SJSA1 (cell line): ENCODE measurements around the gene CDC5L. TPM values are rescaled to one million over a fixed set of nuclear protein-coding genes. Genes with fewer than 3 reads are reported as not detected.

Experiments
- DNase-seq, 2 experiments: peaks; one replicate each; pipeline ENCODE4 v3.0.0-alpha.2; 2015 to 2020; ENCODE audit warnings: low spot score in 2 of 2, low read depth in 1 of 2
- H3K27ac ChIP-seq: fragments of 250-450 bp; sonication (Bioruptor Pico); 2 replicates; pipeline ENCODE4 v1.5.1; 2020; ENCODE audit warnings: mild to moderate bottlenecking, moderate library complexity
- H3K27me3 ChIP-seq: fragments of 250-450 bp; sonication (Bioruptor Pico); replicated peaks from 2 replicates; pipeline ENCODE4 v1.5.1; 2020; ENCODE audit warnings: mild to moderate bottlenecking, moderate library complexity
- H3K36me3 ChIP-seq: fragments of 250-450 bp; sonication (Bioruptor Pico); 2 replicates; pipeline ENCODE4 v1.5.1; 2020; ENCODE audit warnings: mild to moderate bottlenecking
- H3K4me1 ChIP-seq: fragments of 250-450 bp; sonication (Bioruptor Pico); replicated peaks from 2 replicates; pipeline ENCODE4 v1.6.1; 2021; ENCODE audit warnings: mild to moderate bottlenecking
- H3K4me3 ChIP-seq: fragments of 250-450 bp; sonication (Bioruptor Pico); 2 replicates; pipeline ENCODE4 v1.5.1; 2020; ENCODE audit warnings: mild to moderate bottlenecking
- H3K9me3 ChIP-seq: fragments of 250-450 bp; sonication (Bioruptor Pico); replicated peaks from 2 replicates; pipeline ENCODE4 v1.5.1; 2020; ENCODE audit warnings: mild to moderate bottlenecking
- total RNA-seq: library from RNA; depleted of rRNA; stranded (reverse); fragments of >200 nt; shearing (Covaris generic); gene quantifications from 2 replicates; pipeline ENCODE4 v1.2.3, GENCODE V29; 2014

The CDC5L gene
- total RNA-seq, 1 experiment from 2014 or later, result 41.2 TPM

GRCh38 chr6:44410363-44410762 is 22.9 kb downstream of the CDC5L start:
- H3K27me3 ChIP-seq, result no peaks in the 10 kb centered on the region
- H3K4me1 ChIP-seq, result no peaks in the 10 kb centered on the region
- H3K4me3 ChIP-seq, result no peak overlapping the region
- no peak for DNase-seq
- no peak overlapping the region for H3K27ac ChIP-seq
- peaks cover 76% of the 10 kb centered on the region for H3K36me3 ChIP-seq
- H3K9me3 ChIP-seq, result no peaks in the 10 kb centered on the region

DNA sequence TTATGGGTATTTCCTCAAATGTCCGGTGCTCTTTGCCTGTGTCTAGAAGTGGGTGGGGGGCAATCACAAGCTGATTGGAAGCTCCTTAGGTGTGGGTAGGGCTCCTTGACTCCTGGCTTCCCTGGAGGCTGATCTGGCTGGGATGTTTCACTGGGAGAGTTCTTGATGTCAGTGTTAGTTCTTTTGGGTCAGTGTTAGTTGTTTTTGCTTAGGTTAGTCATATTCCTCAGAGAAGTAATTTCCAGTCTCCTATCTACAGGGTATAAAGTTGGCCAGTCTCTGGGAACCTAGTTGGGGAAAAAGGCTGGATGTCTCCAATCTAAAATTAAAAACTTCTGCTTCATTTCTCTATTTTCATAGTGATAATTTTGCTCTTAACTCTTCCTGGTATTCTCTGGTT is 23.6 kb downstream of the CDC5L start:
- DNase-seq, result no peak
- H3K36me3 ChIP-seq, result peaks cover 78% of the 10 kb centered on the region
- no peak overlapping the region for H3K27ac ChIP-seq
- H3K4me1 ChIP-seq, result peaks cover 4% of the 10 kb centered on the region
- H3K27me3 ChIP-seq, result no peaks in the 10 kb centered on the region
- H3K9me3 ChIP-seq, result no peaks in the 10 kb centered on the region
- H3K4me3 ChIP-seq, result no peak overlapping the region

- Histone ChIP-seq H3K9me3 (no peaks in the 10 kb centered on the region), H3K4me1 (peaks cover 4% of the 10 kb centered on the region), H3K27ac (no peak overlapping the region), H3K36me3 (peaks cover 67% of the 10 kb centered on the region), H3K4me3 (no peak overlapping the region), H3K27me3 (no peaks in the 10 kb centered on the region)
- DNase-seq, result no peak
Measured at GRCh38 chr6:44415449-44415848, 27.9 kb downstream of the CDC5L start.

GRCh38 chr6:44415873-44416502 is 28.5 kb downstream of the CDC5L start:
- Histone ChIP-seq H3K9me3 (no peaks in the 10 kb centered on the region), H3K27me3 (no peaks in the 10 kb centered on the region), H3K4me1 (peaks cover 4% of the 10 kb centered on the region), H3K4me3 (no peak overlapping the region), H3K27ac (no peak overlapping the region), H3K36me3 (peaks cover 72% of the 10 kb centered on the region)
- peak in 1 of 2 experiments; percentile 6 for DNase-seq

DNA sequence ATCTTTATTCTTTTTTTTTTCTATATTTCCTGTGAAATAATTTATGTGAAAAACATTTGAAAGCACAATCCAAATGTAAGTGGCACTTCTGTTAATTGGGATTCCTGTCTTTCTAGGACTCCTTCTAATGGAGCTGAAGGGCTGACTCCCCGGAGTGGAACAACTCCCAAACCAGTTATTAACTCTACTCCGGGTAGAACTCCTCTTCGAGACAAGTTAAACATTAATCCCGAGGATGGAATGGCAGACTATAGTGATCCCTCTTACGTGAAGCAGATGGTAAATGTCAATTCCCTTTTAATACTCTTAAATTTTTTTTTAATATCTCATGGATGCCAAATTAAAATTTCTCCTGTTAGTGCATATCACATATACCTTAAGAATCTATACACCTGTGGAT is 35.0 kb downstream of the CDC5L start:
- H3K4me3 ChIP-seq, result no peak overlapping the region
- no peaks in the 10 kb centered on the region for H3K27me3 ChIP-seq
- DNase-seq, result no peak
- H3K9me3 ChIP-seq, result no peaks in the 10 kb centered on the region
- H3K36me3 ChIP-seq, result peaks cover 81% of the 10 kb centered on the region
- 0 out of 2 replicates have a peak, but pooled peaks cover 3% of the 10 kb centered on the region for H3K4me1 ChIP-seq
- no peak overlapping the region for H3K27ac ChIP-seq

- H3K9me3 ChIP-seq, result no peaks in the 10 kb centered on the region
- no peaks in the 10 kb centered on the region for H3K27me3 ChIP-seq
- no peak overlapping the region for H3K27ac ChIP-seq
- no peak for DNase-seq
- 0 out of 2 replicates have a peak, but pooled peaks cover 3% of the 10 kb centered on the region for H3K4me1 ChIP-seq
- no peak overlapping the region for H3K4me3 ChIP-seq
- H3K36me3 ChIP-seq, result peaks cover 78% of the 10 kb centered on the region
Measured at GRCh38 chr6:44423306-44423705, 35.8 kb downstream of the CDC5L start.

- DNase-seq, result no peak
- peaks cover 78% of the 10 kb centered on the region for H3K36me3 ChIP-seq
- no peaks in the 10 kb centered on the region for H3K9me3 ChIP-seq
- H3K27ac ChIP-seq, result no peak overlapping the region
- no peak overlapping the region for H3K4me3 ChIP-seq
- H3K4me1 ChIP-seq, result peaks cover 22% of the 10 kb centered on the region
- H3K27me3 ChIP-seq, result no peaks in the 10 kb centered on the region
Measured at GRCh38 chr6:44425951-44426350, 38.4 kb downstream of the CDC5L start.

- Histone ChIP-seq H3K36me3 (peaks cover 72% of the 10 kb centered on the region), H3K27me3 (no peaks in the 10 kb centered on the region), H3K27ac (no peak overlapping the region), H3K9me3 (no peaks in the 10 kb centered on the region), H3K4me3 (no peak overlapping the region), H3K4me1 (peaks cover 27% of the 10 kb centered on the region)
- DNase-seq, result no peak
Measured at GRCh38 chr6:44428682-44429081, 41.2 kb downstream of the CDC5L start.

- H3K4me1 ChIP-seq, result peaks cover 27% of the 10 kb centered on the region
- no peaks in the 10 kb centered on the region for H3K9me3 ChIP-seq
- H3K27ac ChIP-seq, result peak overlapping the region; percentile 66
- H3K4me3 ChIP-seq, result no peak overlapping the region
- peak in 1 of 2 experiments; percentile 68 for DNase-seq
- peaks cover 65% of the 10 kb centered on the region for H3K36me3 ChIP-seq
- H3K27me3 ChIP-seq, result no peaks in the 10 kb centered on the region
Measured at GRCh38 chr6:44430326-44430725, 42.8 kb downstream of the CDC5L start.

DNA sequence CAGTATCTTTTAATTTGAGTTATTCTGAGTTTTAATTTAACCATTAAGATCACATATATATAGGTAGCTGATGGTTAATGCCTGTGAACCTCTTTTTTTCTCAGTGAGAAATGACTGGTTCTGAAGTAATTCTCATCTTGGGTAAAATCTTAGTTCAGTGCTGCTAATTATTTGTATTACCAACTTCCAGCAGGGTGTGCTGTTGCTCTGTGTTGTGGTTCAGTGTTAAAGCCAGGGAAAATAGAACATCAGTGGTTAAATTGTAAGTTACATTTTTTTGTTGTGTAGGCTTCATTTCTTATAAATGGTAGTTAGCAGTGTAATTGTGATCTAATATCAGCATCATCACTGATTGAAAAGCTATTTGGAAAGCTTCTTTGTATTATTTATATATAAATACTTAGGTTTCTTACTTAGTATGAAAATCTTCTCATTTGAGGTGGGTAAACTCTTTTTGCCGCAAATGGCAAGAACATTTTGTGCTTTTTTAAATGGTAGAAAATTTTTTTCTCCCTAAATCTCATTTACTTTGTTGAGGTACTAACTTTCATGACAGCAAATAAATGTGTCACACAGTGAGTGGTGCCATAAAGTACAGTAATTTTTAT is 43.7 kb downstream of the CDC5L start:
- Histone ChIP-seq H3K27ac (no peak overlapping the region), H3K4me1 (peaks cover 27% of the 10 kb centered on the region), H3K9me3 (no peaks in the 10 kb centered on the region), H3K4me3 (no peak overlapping the region), H3K36me3 (peaks cover 56% of the 10 kb centered on the region), H3K27me3 (no peaks in the 10 kb centered on the region)
- peak; percentile 57 to 60 for DNase-seq

GRCh38 chr6:44432227-44432626 is 44.7 kb downstream of the CDC5L start:
- no peaks in the 10 kb centered on the region for H3K27me3 ChIP-seq
- H3K4me3 ChIP-seq, result no peak overlapping the region
- no peak for DNase-seq
- H3K27ac ChIP-seq, result no peak overlapping the region
- H3K4me1 ChIP-seq, result peaks cover 24% of the 10 kb centered on the region
- peaks cover 49% of the 10 kb centered on the region for H3K36me3 ChIP-seq
- H3K9me3 ChIP-seq, result no peaks in the 10 kb centered on the region

- peaks cover 49% of the 10 kb centered on the region for H3K36me3 ChIP-seq
- no peaks in the 10 kb centered on the region for H3K9me3 ChIP-seq
- no peak overlapping the region for H3K4me3 ChIP-seq
- no peak for DNase-seq
- no peaks in the 10 kb centered on the region for H3K27me3 ChIP-seq
- peaks cover 24% of the 10 kb centered on the region for H3K4me1 ChIP-seq
- no peak overlapping the region for H3K27ac ChIP-seq
Measured at GRCh38 chr6:44432726-44433125, 45.2 kb downstream of the CDC5L start.

- peaks cover 42% of the 10 kb centered on the region for H3K36me3 ChIP-seq
- no peak overlapping the region for H3K4me3 ChIP-seq
- no peaks in the 10 kb centered on the region for H3K27me3 ChIP-seq
- peaks cover 9% of the 10 kb centered on the region for H3K4me1 ChIP-seq
- no peak for DNase-seq
- no peak overlapping the region for H3K27ac ChIP-seq
- H3K9me3 ChIP-seq, result no peaks in the 10 kb centered on the region
Measured at GRCh38 chr6:44435500-44435899, 48.0 kb downstream of the CDC5L start.

- 0 out of 2 replicates have a peak, but pooled peaks cover 3% of the 10 kb centered on the region for H3K9me3 ChIP-seq
- no peak for DNase-seq
- no peak overlapping the region for H3K27ac ChIP-seq
- H3K36me3 ChIP-seq, result peaks cover 38% of the 10 kb centered on the region
- no peak overlapping the region for H3K4me3 ChIP-seq
- no peaks in the 10 kb centered on the region for H3K27me3 ChIP-seq
- no peaks in the 10 kb centered on the region for H3K4me1 ChIP-seq
Measured at GRCh38 chr6:44438827-44439226, 51.3 kb downstream of the CDC5L start.
